MG63 (cell line): ENCODE results near the gene WDR90. TPM values are rescaled to one million over a fixed set of nuclear protein-coding genes. Genes with fewer than 3 reads are reported as not detected.
A peak's percentile ranks its signal among the peaks of the same experiment; 100 is the strongest.

Source experiments
- DNase-seq: peaks from one replicate; pipeline ENCODE4 v3.0.0-alpha.2; 2020
- H3K27me3 ChIP-seq: fragments of 250-450 bp; sonication (Bioruptor Pico); 2 replicates; pipeline ENCODE4 v1.5.1; 2020; ENCODE audit warnings: mild to moderate bottlenecking, moderate library complexity
- H3K36me3 ChIP-seq: fragments of 250-450 bp; sonication (Bioruptor Pico); 2 replicates; pipeline ENCODE4 v1.5.1; 2020; ENCODE audit warnings: mild to moderate bottlenecking, moderate library complexity
- H3K4me3 ChIP-seq: fragments of 250-450 bp; sonication (Bioruptor Pico); 2 replicates; pipeline ENCODE4 v1.5.1; 2020; ENCODE audit warnings: mild to moderate bottlenecking, moderate library complexity
- H3K9me3 ChIP-seq: fragments of 250-450 bp; sonication (Bioruptor Pico); 2 replicates; pipeline ENCODE4 v1.5.1; 2020; ENCODE audit warnings: mild to moderate bottlenecking, moderate library complexity
- total RNA-seq: library from RNA; depleted of rRNA; stranded (reverse); fragments of >200 nt; shearing (Covaris generic); gene quantifications from 2 replicates; pipeline ENCODE4 v1.2.3, GENCODE V29; 2014; ENCODE audit warnings: low replicate concordance

Gene WDR90
- total RNA-seq, 1 experiment from 2014 or later = 17.3 TPM

DNA sequence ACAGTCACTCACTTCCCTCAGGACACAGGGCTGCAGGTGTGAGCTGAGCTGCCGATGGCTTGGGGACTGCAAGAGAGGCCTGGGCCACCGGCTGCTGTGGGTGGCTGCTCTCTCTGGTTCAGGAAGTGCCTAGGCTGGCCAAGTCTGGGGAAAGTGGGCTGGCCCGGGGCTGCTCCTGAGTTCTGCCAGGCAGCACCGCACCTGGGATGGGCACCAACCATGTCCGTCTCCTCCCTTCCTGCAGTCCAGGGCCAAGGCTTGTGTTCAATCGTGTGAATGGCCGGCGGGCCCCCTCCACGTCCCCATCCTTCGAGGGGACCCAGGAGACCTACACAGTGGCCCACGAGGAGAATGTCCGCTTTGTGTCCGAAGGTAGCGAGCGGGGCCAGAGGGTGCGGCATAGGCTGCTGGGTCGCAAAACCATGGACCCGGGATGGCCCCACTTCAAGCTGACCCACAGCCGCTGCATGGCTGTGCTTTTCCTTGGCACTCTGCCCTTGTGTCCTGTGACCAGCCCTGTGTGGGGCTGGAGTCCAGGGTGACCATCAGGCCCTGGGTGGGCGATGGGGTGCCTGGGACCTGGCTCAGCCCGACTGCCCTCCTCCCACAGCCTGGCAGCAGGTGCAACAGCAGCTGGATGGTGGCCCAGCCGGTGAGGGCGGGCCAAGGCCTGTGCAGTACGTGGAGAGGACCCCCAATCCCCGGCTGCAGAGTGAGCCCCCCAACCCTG lies 1.8 kb upstream of the WDR90 start:
- Histone ChIP-seq H3K36me3 (peaks cover 54% of the 10 kb centered on the region), H3K27me3 (no peaks in the 10 kb centered on the region), H3K9me3 (no peaks in the 10 kb centered on the region), H3K4me3 (no peak overlapping the region)
- no peak for DNase-seq

- DNase-seq = peak; percentile 67
- H3K27me3 ChIP-seq = no peaks in the 10 kb centered on the region
- peak overlapping the region; percentile 66 for H3K4me3 ChIP-seq
- peaks cover 55% of the 10 kb centered on the region for H3K36me3 ChIP-seq
- H3K9me3 ChIP-seq = no peaks in the 10 kb centered on the region
Observed at GRCh38 chr16:648071-648780, 939 bp upstream of the WDR90 start.

- H3K9me3 ChIP-seq = no peaks in the 10 kb centered on the region
- peaks cover 56% of the 10 kb centered on the region for H3K36me3 ChIP-seq
- no peaks in the 10 kb centered on the region for H3K27me3 ChIP-seq
- peak overlapping the region; percentile 66 for H3K4me3 ChIP-seq
- DNase-seq = peak; percentile 56
Observed at GRCh38 chr16:649631-650030, 466 bp downstream of the WDR90 start.

- no peaks in the 10 kb centered on the region for H3K27me3 ChIP-seq
- peaks cover 58% of the 10 kb centered on the region for H3K36me3 ChIP-seq
- no peaks in the 10 kb centered on the region for H3K9me3 ChIP-seq
- H3K4me3 ChIP-seq = no peak overlapping the region
- DNase-seq = no peak
Observed at GRCh38 chr16:651844-652243, 2.7 kb downstream of the WDR90 start.

GRCh38 chr16:652454-653305 lies 3.5 kb downstream of the WDR90 start:
- H3K9me3 ChIP-seq = no peaks in the 10 kb centered on the region
- no peak for DNase-seq
- no peak overlapping the region for H3K4me3 ChIP-seq
- H3K27me3 ChIP-seq = no peaks in the 10 kb centered on the region
- peaks cover 53% of the 10 kb centered on the region for H3K36me3 ChIP-seq

- peaks cover 56% of the 10 kb centered on the region for H3K36me3 ChIP-seq
Observed at GRCh38 chr16:654034-654433, 4.9 kb downstream of the WDR90 start.

DNA sequence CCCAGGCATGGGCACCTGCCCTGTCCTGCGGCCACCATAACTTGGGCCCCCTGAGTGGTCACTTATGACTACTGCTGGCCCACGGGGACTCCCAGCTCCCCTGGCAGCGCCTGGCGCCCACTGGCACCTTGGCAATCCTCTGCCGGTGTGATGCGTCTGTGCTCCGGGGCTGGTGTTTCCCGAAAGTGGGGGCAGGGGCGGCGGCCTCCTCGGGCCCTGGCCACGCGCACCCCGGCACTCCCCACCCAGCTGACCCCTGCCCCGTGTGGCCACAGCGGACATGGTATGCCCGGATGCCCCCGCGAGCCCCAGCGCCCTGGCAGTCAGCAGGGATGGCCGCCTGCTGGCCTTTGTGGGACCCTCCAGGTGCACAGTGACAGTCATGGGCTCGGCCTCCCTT lies 8.3 kb downstream of the WDR90 start:
- H3K4me3 ChIP-seq = no peak overlapping the region
- no peak for DNase-seq
- no peaks in the 10 kb centered on the region for H3K9me3 ChIP-seq
- H3K36me3 ChIP-seq = peaks cover 56% of the 10 kb centered on the region
- H3K27me3 ChIP-seq = no peaks in the 10 kb centered on the region

More at GRCh38 chr16:654034-654433, 4.9 kb downstream of the WDR90 start:
- H3K9me3 ChIP-seq = no peaks in the 10 kb centered on the region
- no peak for DNase-seq
- H3K4me3 ChIP-seq = no peak overlapping the region
- H3K27me3 ChIP-seq = no peaks in the 10 kb centered on the region

- H3K36me3 ChIP-seq = peaks cover 42% of the 10 kb centered on the region
Observed at GRCh38 chr16:658679-659571, 9.8 kb downstream of the WDR90 start.

DNA sequence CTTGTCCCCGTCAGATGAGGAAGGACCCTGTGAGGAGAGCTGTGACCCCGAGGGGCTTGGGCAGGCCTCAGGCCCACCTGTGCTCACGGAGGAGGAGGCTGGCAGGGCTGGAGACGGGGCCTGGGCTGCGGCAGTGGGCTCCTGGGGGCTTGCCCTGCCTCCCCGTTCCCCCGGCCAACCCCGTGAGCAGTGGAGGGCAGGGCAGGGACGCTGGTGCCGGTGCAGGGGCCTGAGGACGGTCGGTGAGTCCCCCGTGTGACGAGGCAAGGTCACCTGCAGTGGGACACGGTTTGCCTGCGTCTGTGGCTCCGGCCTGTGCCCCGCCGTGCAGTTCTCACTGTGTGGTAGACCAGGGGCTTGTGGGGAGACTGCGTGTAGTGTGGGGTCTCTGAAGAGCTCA lies 10.5 kb downstream of the WDR90 start:
- no peaks in the 10 kb centered on the region for H3K27me3 ChIP-seq
- DNase-seq = no peak
- no peaks in the 10 kb centered on the region for H3K9me3 ChIP-seq
- peaks cover 41% of the 10 kb centered on the region for H3K36me3 ChIP-seq
- H3K4me3 ChIP-seq = no peak overlapping the region

More at GRCh38 chr16:658679-659571, 9.8 kb downstream of the WDR90 start:
- Histone ChIP-seq H3K27me3 (no peaks in the 10 kb centered on the region), H3K4me3 (no peak overlapping the region), H3K9me3 (no peaks in the 10 kb centered on the region)
- no peak for DNase-seq

- H3K27me3 ChIP-seq = no peaks in the 10 kb centered on the region
- DNase-seq = no peak
- no peaks in the 10 kb centered on the region for H3K9me3 ChIP-seq
- no peak overlapping the region for H3K4me3 ChIP-seq
- H3K36me3 ChIP-seq = peaks cover 40% of the 10 kb centered on the region
Observed at GRCh38 chr16:660132-660458, 10.9 kb downstream of the WDR90 start.

- H3K9me3 ChIP-seq = no peaks in the 10 kb centered on the region
- peaks cover 40% of the 10 kb centered on the region for H3K36me3 ChIP-seq
- no peak overlapping the region for H3K4me3 ChIP-seq
- H3K27me3 ChIP-seq = no peaks in the 10 kb centered on the region
- DNase-seq = no peak
Observed at GRCh38 chr16:660459-661183, 11.5 kb downstream of the WDR90 start.

GRCh38 chr16:661184-661821 lies 12.1 kb downstream of the WDR90 start:
- no peak for DNase-seq
- no peaks in the 10 kb centered on the region for H3K9me3 ChIP-seq
- H3K36me3 ChIP-seq = peaks cover 35% of the 10 kb centered on the region
- no peak overlapping the region for H3K4me3 ChIP-seq
- H3K27me3 ChIP-seq = no peaks in the 10 kb centered on the region

DNA sequence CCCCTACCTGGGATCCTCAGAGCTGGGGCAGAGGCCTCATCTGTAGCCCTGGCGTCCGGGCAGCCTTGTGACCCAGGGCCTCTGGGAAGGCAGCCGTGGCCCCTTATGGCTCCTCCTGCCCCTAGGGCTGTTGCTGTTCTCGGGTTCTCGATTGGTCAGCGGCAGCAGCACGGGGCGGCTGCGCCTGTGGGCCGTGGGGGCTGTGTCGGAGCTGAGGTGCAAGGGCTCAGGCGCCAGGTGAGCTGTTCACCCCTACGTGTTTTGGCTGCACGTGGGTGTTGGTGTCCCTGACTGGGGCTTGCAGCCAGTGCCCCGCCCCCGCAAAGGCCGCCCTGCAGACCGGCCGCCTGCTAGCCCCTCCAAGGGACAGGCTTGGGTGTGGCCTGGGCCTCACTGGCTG lies 12.9 kb downstream of the WDR90 start:
- DNase-seq = no peak
- Histone ChIP-seq H3K4me3 (no peak overlapping the region), H3K36me3 (peaks cover 37% of the 10 kb centered on the region), H3K27me3 (no peaks in the 10 kb centered on the region), H3K9me3 (no peaks in the 10 kb centered on the region)

DNA sequence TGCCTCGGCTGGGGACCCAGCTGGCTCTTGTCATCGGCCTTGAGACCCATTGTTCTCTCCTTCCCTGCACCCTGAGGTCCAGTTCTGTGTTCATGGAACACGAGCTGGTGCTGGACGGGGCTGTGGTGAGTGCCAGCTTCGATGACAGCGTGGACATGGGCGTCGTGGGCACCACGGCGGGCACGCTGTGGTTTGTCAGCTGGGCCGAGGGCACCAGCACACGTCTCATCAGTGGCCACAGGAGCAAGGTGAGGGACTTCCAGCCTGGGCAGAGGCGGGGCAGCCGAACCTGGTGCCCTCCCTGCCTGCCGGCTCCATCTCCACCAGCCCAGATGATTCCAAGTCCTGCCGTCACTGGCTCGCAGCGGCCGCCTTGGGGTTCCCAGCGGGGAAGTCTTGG lies 13.4 kb downstream of the WDR90 start:
- H3K4me3 ChIP-seq = no peak overlapping the region
- no peaks in the 10 kb centered on the region for H3K9me3 ChIP-seq
- no peaks in the 10 kb centered on the region for H3K27me3 ChIP-seq
- H3K36me3 ChIP-seq = peaks cover 42% of the 10 kb centered on the region
- DNase-seq = no peak

- no peaks in the 10 kb centered on the region for H3K27me3 ChIP-seq
- DNase-seq = no peak
- H3K9me3 ChIP-seq = no peaks in the 10 kb centered on the region
- peaks cover 51% of the 10 kb centered on the region for H3K36me3 ChIP-seq
- no peak overlapping the region for H3K4me3 ChIP-seq
Observed at GRCh38 chr16:666572-666971, 17.4 kb downstream of the WDR90 start.
